HEK293 (cell line): ENCODE results near the gene AASDH.

Experiments used
- CTCF ChIA-PET: fragments of 350-600 bp; formaldehyde crosslinking; extraction: SDS; loops from one replicate; lab custom pipeline; 2021; ENCODE audit warnings: antibody characterized with exemption; lab: Yijun Ruan, JAX
- POLR2A ChIA-PET: fragments of 300-600 bp; formaldehyde crosslinking; extraction: SDS; loops from one replicate; lab custom pipeline; 2020; ENCODE audit warnings: antibody characterized with exemption, inconsistent platforms; lab: Yijun Ruan, JAX
- H3K27ac ChIP-seq: fragments of 200-500 bp; sonication (Bioruptor generic); 2 replicates; pipeline ENCODE4 v1.5.1; 2014; ENCODE audit warnings: low read depth, low read length, control low read depth, inconsistent platforms; ENCODE audit errors: extremely low read depth
- H3K36me3 ChIP-seq, 2 experiments: fragments of 200-500 bp in 1 of 2; sonication (Bioruptor generic) in 1 of 2; 1 replicate in 1 of 2; 2 replicates in 1 of 2; pipeline ENCODE4 v1.5.1; 2014 to 2017; ENCODE audit warnings: inconsistent platforms in 2 of 2, low read length in 2 of 2; ENCODE audit not compliant: control insufficient read depth in 2 of 2, insufficient read depth in 1 of 2
- H3K4me1 ChIP-seq: fragments of 200-500 bp; sonication (Bioruptor generic); 2 replicates; pipeline ENCODE4 v1.5.1; 2014; ENCODE audit warnings: mild to moderate bottlenecking, low read length, inconsistent platforms; ENCODE audit not compliant: control insufficient read depth, insufficient read depth
- H3K4me3 ChIP-seq: 2 replicates; pipeline ENCODE4 v1.5.1; 2011; ENCODE audit warnings: low read depth, mild to moderate bottlenecking, control low read depth, low read length, moderate library complexity
- H3K9me3 ChIP-seq: fragments of 200-500 bp; sonication (Bioruptor generic); 2 replicates; pipeline ENCODE4 v1.5.1; 2014; ENCODE audit warnings: low read depth, low read length, inconsistent platforms; ENCODE audit not compliant: control insufficient read depth, insufficient read depth
- EGR2 ChIP-seq: fragments of 450-650 bp; formaldehyde crosslinking; IDR thresholded peaks from 2 replicates; pipeline ENCODE4 v1.5.1; 2016; ENCODE audit warnings: low read depth, missing biosample characterization, missing genetic modification characterization
- KLF9 ChIP-seq: fragments of 450-650 bp; formaldehyde crosslinking; IDR thresholded peaks from 2 replicates; pipeline ENCODE4 v1.5.1; 2016; ENCODE audit warnings: missing biosample characterization, missing genetic modification characterization, low read depth
- SCRT1 ChIP-seq: fragments of 450-650 bp; formaldehyde crosslinking; IDR thresholded peaks from 2 replicates; pipeline ENCODE4 v1.5.1; 2016; ENCODE audit warnings: missing biosample characterization, missing genetic modification characterization, borderline replicate concordance
- SP2 ChIP-seq: fragments of 450-650 bp; formaldehyde crosslinking; IDR thresholded peaks from 2 replicates; pipeline ENCODE4 v1.5.1; 2016; ENCODE audit warnings: missing biosample characterization, missing genetic modification characterization
- TRIM28 ChIP-seq: IDR thresholded peaks from 2 replicates; pipeline ENCODE4 v1.6.1; 2011; ENCODE audit warnings: low read length, control low read depth, borderline replicate concordance
- ZFHX2 ChIP-seq: fragments of 450-650 bp; formaldehyde crosslinking; conservative IDR thresholded peaks from 2 replicates; pipeline ENCODE4 v1.5.1; 2016; ENCODE audit warnings: missing biosample characterization, missing genetic modification characterization
- ZIC2 ChIP-seq: fragments of 450-650 bp; formaldehyde crosslinking; IDR thresholded peaks from 2 replicates; pipeline ENCODE4 v1.5.1; 2016; ENCODE audit warnings: missing biosample characterization, missing genetic modification characterization
- ZNF112 ChIP-seq: fragments of 450-650 bp; formaldehyde crosslinking; IDR thresholded peaks from 2 replicates; pipeline ENCODE4 v1.5.0; 2017; ENCODE audit warnings: missing biosample characterization, missing genetic modification characterization
- ZNF132 ChIP-seq: fragments of 450-650 bp; formaldehyde crosslinking; IDR thresholded peaks from 2 replicates; pipeline ENCODE4 v1.5.1; 2017; ENCODE audit warnings: missing biosample characterization, missing genetic modification characterization, borderline replicate concordance
- ZNF157 ChIP-seq: fragments of 450-650 bp; formaldehyde crosslinking; IDR thresholded peaks from 2 replicates; pipeline ENCODE4 v1.5.1; 2016; ENCODE audit warnings: missing biosample characterization, missing genetic modification characterization
- ZNF184 ChIP-seq: fragments of 450-650 bp; IDR thresholded peaks from 2 replicates; pipeline ENCODE4 v1.5.1; 2018; ENCODE audit warnings: missing biosample characterization, mild to moderate bottlenecking, missing genetic modification characterization
- ZNF223 ChIP-seq: fragments of 450-650 bp; formaldehyde crosslinking; IDR thresholded peaks from 2 replicates; pipeline ENCODE4 v1.5.1; 2016; ENCODE audit warnings: missing biosample characterization, missing genetic modification characterization
- ZNF302 ChIP-seq: fragments of 450-650 bp; formaldehyde crosslinking; IDR thresholded peaks from 2 replicates; pipeline ENCODE4 v1.5.1; 2016; ENCODE audit warnings: missing biosample characterization, missing genetic modification characterization, low read depth
- ZNF391 ChIP-seq: fragments of 450-650 bp; formaldehyde crosslinking; IDR thresholded peaks from 2 replicates; pipeline ENCODE4 v1.5.1; 2016; ENCODE audit warnings: low read depth, missing biosample characterization, missing genetic modification characterization, borderline replicate concordance
- ZNF433 ChIP-seq: fragments of 450-650 bp; formaldehyde crosslinking; IDR thresholded peaks from 2 replicates; pipeline ENCODE4 v1.5.1; 2016; ENCODE audit warnings: missing biosample characterization, missing genetic modification characterization, low read depth
- ZNF510 ChIP-seq: fragments of 450-650 bp; formaldehyde crosslinking; IDR thresholded peaks from 2 replicates; pipeline ENCODE4 v1.5.1; 2018; ENCODE audit warnings: mild to moderate bottlenecking, missing genetic modification characterization, missing biosample characterization; ENCODE audit not compliant: insufficient replicate concordance
- ZNF514 ChIP-seq: fragments of 450-650 bp; formaldehyde crosslinking; IDR thresholded peaks from 2 replicates; pipeline ENCODE4 v1.5.1; 2016; ENCODE audit warnings: missing biosample characterization, missing genetic modification characterization
- ZNF548 ChIP-seq: fragments of 450-650 bp; formaldehyde crosslinking; IDR thresholded peaks from 2 replicates; pipeline ENCODE4 v1.5.1; 2016; ENCODE audit warnings: missing biosample characterization, missing genetic modification characterization
- ZNF571 ChIP-seq: fragments of 450-650 bp; formaldehyde crosslinking; IDR thresholded peaks from 2 replicates; pipeline ENCODE4 v1.5.0; 2017; ENCODE audit warnings: missing biosample characterization, missing genetic modification characterization
- ZNF621 ChIP-seq: fragments of 450-650 bp; formaldehyde crosslinking; IDR thresholded peaks from 2 replicates; pipeline ENCODE4 v1.5.1; 2017; ENCODE audit warnings: missing biosample characterization, missing genetic modification characterization
- ZNF624 ChIP-seq: fragments of 450-650 bp; formaldehyde crosslinking; IDR thresholded peaks from 2 replicates; pipeline ENCODE4 v1.5.1; 2017; ENCODE audit warnings: missing biosample characterization, missing genetic modification characterization
- ZNF701 ChIP-seq: fragments of 450-650 bp; formaldehyde crosslinking; IDR thresholded peaks from 2 replicates; pipeline ENCODE4 v1.5.1; 2016; ENCODE audit warnings: missing biosample characterization, missing genetic modification characterization
- ZSCAN23 ChIP-seq: fragments of 450-650 bp; formaldehyde crosslinking; IDR thresholded peaks from 2 replicates; pipeline ENCODE4 v1.5.1; 2016; ENCODE audit warnings: missing biosample characterization, missing genetic modification characterization
- TF ChIP-seq, protein P1 (sequence below): fragments of 450-650 bp; formaldehyde crosslinking; IDR thresholded peaks from 2 replicates; pipeline ENCODE4 v1.5.1; 2016; ENCODE audit warnings: missing biosample characterization, missing genetic modification characterization
- TF ChIP-seq, protein P2 (sequence below): fragments of 450-650 bp; formaldehyde crosslinking; IDR thresholded peaks from 2 replicates; pipeline ENCODE4 v1.5.1; 2016; ENCODE audit warnings: missing biosample characterization, missing genetic modification characterization
- TF ChIP-seq, protein P3 (sequence below): fragments of 450-650 bp; formaldehyde crosslinking; IDR thresholded peaks from 2 replicates; pipeline ENCODE4 v1.5.1; 2016; ENCODE audit warnings: missing biosample characterization, missing genetic modification characterization, borderline replicate concordance
- TF ChIP-seq, protein P4 (sequence below): fragments of 450-650 bp; formaldehyde crosslinking; IDR thresholded peaks from 2 replicates; pipeline ENCODE4 v1.5.1; 2017; ENCODE audit warnings: missing biosample characterization, missing genetic modification characterization

The AASDH gene

DNA sequence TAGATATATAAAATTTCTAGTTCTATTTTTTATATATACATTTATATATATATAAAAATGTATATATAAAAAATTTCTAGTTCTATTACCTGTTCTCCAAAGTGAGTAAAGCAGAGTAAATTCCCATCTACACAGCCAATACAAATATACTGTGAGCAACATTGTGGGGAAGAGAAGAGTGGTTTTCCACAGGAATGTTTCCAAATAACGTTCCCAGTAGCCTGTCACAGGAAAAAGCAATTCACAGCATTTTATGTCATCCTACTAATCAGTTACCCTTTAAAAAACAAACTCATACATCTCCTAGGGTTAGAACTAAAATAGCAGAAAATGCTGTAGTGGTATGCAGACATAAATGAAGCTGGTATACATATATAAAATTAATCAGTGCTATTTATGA lies 44.5 kb downstream of the AASDH start:
- Histone ChIP-seq H3K36me3 (peaks cover 0 to 20% of the 10 kb centered on the region in 2 experiments; a peak in 1 of 3 replicates), H3K4me3 (no peak overlapping the region), H3K27ac (no peak overlapping the region), H3K9me3 (no peaks in the 10 kb centered on the region), H3K4me1 (no peaks in the 10 kb centered on the region)
- ChIA-PET CTCF (no interaction called here), POLR2A (no interaction called here)
- no peak for TF ChIP-seq SCRT1 (tag by site-specific recombination)
- no peak for TF ChIP-seq ZNF621 (tag by site-specific recombination)
- no peak for TF ChIP-seq ZNF391
- no peak for TF ChIP-seq ZNF223 (tag by site-specific recombination)
- TF ChIP-seq ZNF302 (tag by site-specific recombination), result no peak
- TF ChIP-seq ZNF514, result no peak
- TF ChIP-seq, protein P1, sequence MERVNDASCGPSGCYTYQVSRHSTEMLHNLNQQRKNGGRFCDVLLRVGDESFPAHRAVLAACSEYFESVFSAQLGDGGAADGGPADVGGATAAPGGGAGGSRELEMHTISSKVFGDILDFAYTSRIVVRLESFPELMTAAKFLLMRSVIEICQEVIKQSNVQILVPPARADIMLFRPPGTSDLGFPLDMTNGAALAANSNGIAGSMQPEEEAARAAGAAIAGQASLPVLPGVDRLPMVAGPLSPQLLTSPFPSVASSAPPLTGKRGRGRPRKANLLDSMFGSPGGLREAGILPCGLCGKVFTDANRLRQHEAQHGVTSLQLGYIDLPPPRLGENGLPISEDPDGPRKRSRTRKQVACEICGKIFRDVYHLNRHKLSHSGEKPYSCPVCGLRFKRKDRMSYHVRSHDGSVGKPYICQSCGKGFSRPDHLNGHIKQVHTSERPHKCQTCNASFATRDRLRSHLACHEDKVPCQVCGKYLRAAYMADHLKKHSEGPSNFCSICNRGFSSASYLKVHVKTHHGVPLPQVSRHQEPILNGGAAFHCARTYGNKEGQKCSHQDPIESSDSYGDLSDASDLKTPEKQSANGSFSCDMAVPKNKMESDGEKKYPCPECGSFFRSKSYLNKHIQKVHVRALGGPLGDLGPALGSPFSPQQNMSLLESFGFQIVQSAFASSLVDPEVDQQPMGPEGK (tag by site-specific recombination), result no peak
- TF ChIP-seq ZNF184 (tag by site-specific recombination), result no peak
- no peak for TF ChIP-seq ZNF701
- TF ChIP-seq ZFHX2, result no peak
- TF ChIP-seq, protein P2, sequence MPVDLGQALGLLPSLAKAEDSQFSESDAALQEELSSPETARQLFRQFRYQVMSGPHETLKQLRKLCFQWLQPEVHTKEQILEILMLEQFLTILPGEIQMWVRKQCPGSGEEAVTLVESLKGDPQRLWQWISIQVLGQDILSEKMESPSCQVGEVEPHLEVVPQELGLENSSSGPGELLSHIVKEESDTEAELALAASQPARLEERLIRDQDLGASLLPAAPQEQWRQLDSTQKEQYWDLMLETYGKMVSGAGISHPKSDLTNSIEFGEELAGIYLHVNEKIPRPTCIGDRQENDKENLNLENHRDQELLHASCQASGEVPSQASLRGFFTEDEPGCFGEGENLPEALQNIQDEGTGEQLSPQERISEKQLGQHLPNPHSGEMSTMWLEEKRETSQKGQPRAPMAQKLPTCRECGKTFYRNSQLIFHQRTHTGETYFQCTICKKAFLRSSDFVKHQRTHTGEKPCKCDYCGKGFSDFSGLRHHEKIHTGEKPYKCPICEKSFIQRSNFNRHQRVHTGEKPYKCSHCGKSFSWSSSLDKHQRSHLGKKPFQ (tag by site-specific recombination), result no peak
- no peak for TF ChIP-seq ZNF433
- no peak for TF ChIP-seq ZNF624

DNA sequence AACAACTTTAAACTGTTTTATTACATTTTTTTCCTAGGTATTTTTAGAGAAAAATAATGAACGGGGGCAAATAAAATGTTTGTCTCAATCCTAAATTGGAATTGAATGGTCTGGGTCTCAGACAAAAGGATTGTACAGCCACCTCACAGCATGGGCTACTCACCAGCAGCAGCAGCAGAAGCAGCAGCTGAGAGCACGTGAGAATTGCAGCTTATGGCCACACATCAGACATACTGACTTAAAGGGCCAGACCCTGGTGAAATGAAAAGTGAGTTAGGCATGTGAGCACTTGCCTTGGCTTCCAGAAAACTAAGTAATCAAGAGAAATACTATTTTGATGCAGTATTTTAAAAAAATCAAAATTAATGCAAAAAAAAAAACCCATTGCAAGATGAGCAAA lies 56.6 kb downstream of the AASDH start:
- Histone ChIP-seq H3K9me3 (no peaks in the 10 kb centered on the region), H3K27ac (no peak overlapping the region), H3K36me3 (peaks cover 0 to 6% of the 10 kb centered on the region in 2 experiments; a peak in 1 of 3 replicates), H3K4me1 (no peaks in the 10 kb centered on the region), H3K4me3 (no peak overlapping the region)
- ChIA-PET POLR2A (no interaction called here), CTCF (no interaction called here)
- no peak for TF ChIP-seq ZIC2 (tag by site-specific recombination)
- TF ChIP-seq ZNF132 (tag by site-specific recombination), result no peak
- TF ChIP-seq ZNF510 (tag by site-specific recombination), result no peak
- TF ChIP-seq ZNF571 (tag by site-specific recombination), result no peak
- no peak for TF ChIP-seq ZNF391
- TF ChIP-seq ZNF112, result no peak
- no peak for TF ChIP-seq EGR2 (tag by site-specific recombination)
- TF ChIP-seq ZSCAN23 (tag by site-specific recombination), result no peak
- no peak for TF ChIP-seq TRIM28
- TF ChIP-seq ZNF548, result no peak
- TF ChIP-seq KLF9 (tag by site-specific recombination), result no peak
- TF ChIP-seq SP2 (tag by site-specific recombination), result no peak
- no peak for TF ChIP-seq ZNF157 (tag by site-specific recombination)
- TF ChIP-seq, protein P3, sequence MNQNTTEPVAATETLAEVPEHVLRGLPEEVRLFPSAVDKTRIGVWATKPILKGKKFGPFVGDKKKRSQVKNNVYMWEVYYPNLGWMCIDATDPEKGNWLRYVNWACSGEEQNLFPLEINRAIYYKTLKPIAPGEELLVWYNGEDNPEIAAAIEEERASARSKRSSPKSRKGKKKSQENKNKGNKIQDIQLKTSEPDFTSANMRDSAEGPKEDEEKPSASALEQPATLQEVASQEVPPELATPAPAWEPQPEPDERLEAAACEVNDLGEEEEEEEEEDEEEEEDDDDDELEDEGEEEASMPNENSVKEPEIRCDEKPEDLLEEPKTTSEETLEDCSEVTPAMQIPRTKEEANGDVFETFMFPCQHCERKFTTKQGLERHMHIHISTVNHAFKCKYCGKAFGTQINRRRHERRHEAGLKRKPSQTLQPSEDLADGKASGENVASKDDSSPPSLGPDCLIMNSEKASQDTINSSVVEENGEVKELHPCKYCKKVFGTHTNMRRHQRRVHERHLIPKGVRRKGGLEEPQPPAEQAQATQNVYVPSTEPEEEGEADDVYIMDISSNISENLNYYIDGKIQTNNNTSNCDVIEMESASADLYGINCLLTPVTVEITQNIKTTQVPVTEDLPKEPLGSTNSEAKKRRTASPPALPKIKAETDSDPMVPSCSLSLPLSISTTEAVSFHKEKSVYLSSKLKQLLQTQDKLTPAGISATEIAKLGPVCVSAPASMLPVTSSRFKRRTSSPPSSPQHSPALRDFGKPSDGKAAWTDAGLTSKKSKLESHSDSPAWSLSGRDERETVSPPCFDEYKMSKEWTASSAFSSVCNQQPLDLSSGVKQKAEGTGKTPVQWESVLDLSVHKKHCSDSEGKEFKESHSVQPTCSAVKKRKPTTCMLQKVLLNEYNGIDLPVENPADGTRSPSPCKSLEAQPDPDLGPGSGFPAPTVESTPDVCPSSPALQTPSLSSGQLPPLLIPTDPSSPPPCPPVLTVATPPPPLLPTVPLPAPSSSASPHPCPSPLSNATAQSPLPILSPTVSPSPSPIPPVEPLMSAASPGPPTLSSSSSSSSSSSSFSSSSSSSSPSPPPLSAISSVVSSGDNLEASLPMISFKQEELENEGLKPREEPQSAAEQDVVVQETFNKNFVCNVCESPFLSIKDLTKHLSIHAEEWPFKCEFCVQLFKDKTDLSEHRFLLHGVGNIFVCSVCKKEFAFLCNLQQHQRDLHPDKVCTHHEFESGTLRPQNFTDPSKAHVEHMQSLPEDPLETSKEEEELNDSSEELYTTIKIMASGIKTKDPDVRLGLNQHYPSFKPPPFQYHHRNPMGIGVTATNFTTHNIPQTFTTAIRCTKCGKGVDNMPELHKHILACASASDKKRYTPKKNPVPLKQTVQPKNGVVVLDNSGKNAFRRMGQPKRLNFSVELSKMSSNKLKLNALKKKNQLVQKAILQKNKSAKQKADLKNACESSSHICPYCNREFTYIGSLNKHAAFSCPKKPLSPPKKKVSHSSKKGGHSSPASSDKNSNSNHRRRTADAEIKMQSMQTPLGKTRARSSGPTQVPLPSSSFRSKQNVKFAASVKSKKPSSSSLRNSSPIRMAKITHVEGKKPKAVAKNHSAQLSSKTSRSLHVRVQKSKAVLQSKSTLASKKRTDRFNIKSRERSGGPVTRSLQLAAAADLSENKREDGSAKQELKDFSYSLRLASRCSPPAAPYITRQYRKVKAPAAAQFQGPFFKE, result no peak
- TF ChIP-seq ZFHX2, result no peak
- TF ChIP-seq ZNF302 (tag by site-specific recombination), result no peak
- TF ChIP-seq, protein P4, sequence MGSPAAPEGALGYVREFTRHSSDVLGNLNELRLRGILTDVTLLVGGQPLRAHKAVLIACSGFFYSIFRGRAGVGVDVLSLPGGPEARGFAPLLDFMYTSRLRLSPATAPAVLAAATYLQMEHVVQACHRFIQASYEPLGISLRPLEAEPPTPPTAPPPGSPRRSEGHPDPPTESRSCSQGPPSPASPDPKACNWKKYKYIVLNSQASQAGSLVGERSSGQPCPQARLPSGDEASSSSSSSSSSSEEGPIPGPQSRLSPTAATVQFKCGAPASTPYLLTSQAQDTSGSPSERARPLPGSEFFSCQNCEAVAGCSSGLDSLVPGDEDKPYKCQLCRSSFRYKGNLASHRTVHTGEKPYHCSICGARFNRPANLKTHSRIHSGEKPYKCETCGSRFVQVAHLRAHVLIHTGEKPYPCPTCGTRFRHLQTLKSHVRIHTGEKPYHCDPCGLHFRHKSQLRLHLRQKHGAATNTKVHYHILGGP, result no peak
